ENCODE results near the gene PACSIN3. TPM values are rescaled to one million over a fixed set of nuclear protein-coding genes. Genes with fewer than 3 reads are reported as not detected.

Gene PACSIN3
- polyA plus RNA-seq, 1 donor (not counting 4 experiments of a cell fraction or from before 2014, with no cell fraction given), result 28.1 TPM

- no peaks in the 10 kb centered on the region for H3K79me2 ChIP-seq (ENCODE audit: control insufficient read depth, insufficient read depth, low read length)
- H3K9ac ChIP-seq (ENCODE audit: control insufficient read depth, extremely low read depth, insufficient read depth, low read length), result no peak overlapping the region
- H3K4me2 ChIP-seq (ENCODE audit: control insufficient read depth, extremely low read depth, insufficient read depth, low read depth, low read length), result no peak overlapping the region
- no peaks in the 10 kb centered on the region for H3K9me3 ChIP-seq (ENCODE audit: control insufficient read depth, low read depth, low read length)
- H2AFZ ChIP-seq (ENCODE audit: control insufficient read depth, low read length), result no peak overlapping the region
- H3K9me1 ChIP-seq (ENCODE audit: control insufficient read depth, extremely low read depth, insufficient read depth, low read length), result no peaks in the 10 kb centered on the region
- FAIRE-seq (no peak), DNase-seq (ENCODE audit: low read depth, low spot score) (no peak)
- H3K36me3 ChIP-seq (ENCODE audit: control insufficient read depth in 2 of 2, extremely low read depth in 1 of 2, insufficient read depth in 2 of 2, low read length in 2 of 2), result peaks cover 2 to 4% of the 10 kb centered on the region in 2 experiments
- dilution Hi-C loops (cut with MboI; ENCODE audit: extremely low pct_ligation_motif_present, low sequenced_read_pairs), result no loop called here
- H3K27me3 ChIP-seq (ENCODE audit: control insufficient read depth, extremely low read depth, insufficient read depth, low read length), result no peaks in the 10 kb centered on the region
- peaks cover 9% of the 10 kb centered on the region for H3K4me1 ChIP-seq (ENCODE audit: control insufficient read depth, extremely low read depth, insufficient read depth, low read length)
- no peaks in the 10 kb centered on the region for H4K20me1 ChIP-seq (ENCODE audit: control insufficient read depth, extremely low read depth, insufficient read depth, low read length)
- H3K4me3 ChIP-seq (ENCODE audit: control insufficient read depth in 2 of 3, extremely low read depth in 1 of 3, insufficient read depth in 2 of 3, low read depth in 1 of 3, low read length in 3 of 3), result no peak overlapping the region
- TF ChIP-seq, protein P1, sequence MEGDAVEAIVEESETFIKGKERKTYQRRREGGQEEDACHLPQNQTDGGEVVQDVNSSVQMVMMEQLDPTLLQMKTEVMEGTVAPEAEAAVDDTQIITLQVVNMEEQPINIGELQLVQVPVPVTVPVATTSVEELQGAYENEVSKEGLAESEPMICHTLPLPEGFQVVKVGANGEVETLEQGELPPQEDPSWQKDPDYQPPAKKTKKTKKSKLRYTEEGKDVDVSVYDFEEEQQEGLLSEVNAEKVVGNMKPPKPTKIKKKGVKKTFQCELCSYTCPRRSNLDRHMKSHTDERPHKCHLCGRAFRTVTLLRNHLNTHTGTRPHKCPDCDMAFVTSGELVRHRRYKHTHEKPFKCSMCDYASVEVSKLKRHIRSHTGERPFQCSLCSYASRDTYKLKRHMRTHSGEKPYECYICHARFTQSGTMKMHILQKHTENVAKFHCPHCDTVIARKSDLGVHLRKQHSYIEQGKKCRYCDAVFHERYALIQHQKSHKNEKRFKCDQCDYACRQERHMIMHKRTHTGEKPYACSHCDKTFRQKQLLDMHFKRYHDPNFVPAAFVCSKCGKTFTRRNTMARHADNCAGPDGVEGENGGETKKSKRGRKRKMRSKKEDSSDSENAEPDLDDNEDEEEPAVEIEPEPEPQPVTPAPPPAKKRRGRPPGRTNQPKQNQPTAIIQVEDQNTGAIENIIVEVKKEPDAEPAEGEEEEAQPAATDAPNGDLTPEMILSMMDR (optimal IDR thresholded peaks at IDR 0.05 in 1 of 3, IDR thresholded peaks at IDR 0.05 in 1 of 3, conservative IDR thresholded peaks at IDR 0.05 in 1 of 3; ENCODE audit: extremely low read depth in 1 of 3, insufficient read depth in 2 of 3, low read length in 3 of 3), result no peak
- no peak for TF ChIP-seq EZH2 (IDR thresholded peaks at IDR 0.05; ENCODE audit: low read length)
- no peak overlapping the region for H3K27ac ChIP-seq (ENCODE audit: control insufficient read depth, insufficient read depth, low read length)
Observed at GRCh38 chr11:47156951-47157350, 29.3 kb downstream of the PACSIN3 start.

- no peaks in the 10 kb centered on the region for H3K9me1 ChIP-seq (ENCODE audit: control insufficient read depth, extremely low read depth, insufficient read depth, low read length)
- FAIRE-seq, result no peak
- no peak overlapping the region for H3K9ac ChIP-seq (ENCODE audit: control insufficient read depth, extremely low read depth, insufficient read depth, low read length)
- no peak overlapping the region for H2AFZ ChIP-seq (ENCODE audit: control insufficient read depth, low read length)
- no peak overlapping the region for H3K4me2 ChIP-seq (ENCODE audit: control insufficient read depth, extremely low read depth, insufficient read depth, low read depth, low read length)
- H3K27me3 ChIP-seq (ENCODE audit: control insufficient read depth, extremely low read depth, insufficient read depth, low read length), result no peaks in the 10 kb centered on the region
- no peaks in the 10 kb centered on the region for H3K9me3 ChIP-seq (ENCODE audit: control insufficient read depth, low read depth, low read length)
- H4K20me1 ChIP-seq (ENCODE audit: control insufficient read depth, extremely low read depth, insufficient read depth, low read length), result no peaks in the 10 kb centered on the region
- H3K4me3 ChIP-seq (ENCODE audit: control insufficient read depth in 2 of 3, extremely low read depth in 1 of 3, insufficient read depth in 2 of 3, low read depth in 1 of 3, low read length in 3 of 3), result no peak overlapping the region
- dilution Hi-C loops (cut with MboI; ENCODE audit: extremely low pct_ligation_motif_present, low sequenced_read_pairs), result no loop called here
- DNase-seq (ENCODE audit: low read depth, low spot score), result no peak
- no peak overlapping the region for H3K27ac ChIP-seq (ENCODE audit: control insufficient read depth, insufficient read depth, low read length)
- H3K4me1 ChIP-seq (ENCODE audit: control insufficient read depth, extremely low read depth, insufficient read depth, low read length), result peaks cover 9% of the 10 kb centered on the region
- no peak for TF ChIP-seq EZH2 (IDR thresholded peaks at IDR 0.05; ENCODE audit: low read length)
- TF ChIP-seq, protein P1 (optimal IDR thresholded peaks at IDR 0.05 in 1 of 3, IDR thresholded peaks at IDR 0.05 in 1 of 3, conservative IDR thresholded peaks at IDR 0.05 in 1 of 3; ENCODE audit: extremely low read depth in 1 of 3, insufficient read depth in 2 of 3, low read length in 3 of 3), result no peak
- no peaks in the 10 kb centered on the region for H3K79me2 ChIP-seq (ENCODE audit: control insufficient read depth, insufficient read depth, low read length)
- H3K36me3 ChIP-seq (ENCODE audit: control insufficient read depth in 2 of 2, extremely low read depth in 1 of 2, insufficient read depth in 2 of 2, low read length in 2 of 2), result peaks cover 2 to 4% of the 10 kb centered on the region in 2 experiments
Observed at GRCh38 chr11:47156333-47156732, 29.9 kb downstream of the PACSIN3 start.
